Measurements from ENCODE around the gene HSDL2. TPM values are rescaled to one million over a fixed set of nuclear protein-coding genes. Genes with fewer than 3 reads are reported as not detected.

The HSDL2 gene
- total RNA-seq, 1 experiment from 2014 or later, result 45.8 TPM

GRCh38 chr9:112446080-112446479 is 66.2 kb downstream of the HSDL2 start:
- no peak for DNase-seq (ENCODE audit: low read depth)

DNA sequence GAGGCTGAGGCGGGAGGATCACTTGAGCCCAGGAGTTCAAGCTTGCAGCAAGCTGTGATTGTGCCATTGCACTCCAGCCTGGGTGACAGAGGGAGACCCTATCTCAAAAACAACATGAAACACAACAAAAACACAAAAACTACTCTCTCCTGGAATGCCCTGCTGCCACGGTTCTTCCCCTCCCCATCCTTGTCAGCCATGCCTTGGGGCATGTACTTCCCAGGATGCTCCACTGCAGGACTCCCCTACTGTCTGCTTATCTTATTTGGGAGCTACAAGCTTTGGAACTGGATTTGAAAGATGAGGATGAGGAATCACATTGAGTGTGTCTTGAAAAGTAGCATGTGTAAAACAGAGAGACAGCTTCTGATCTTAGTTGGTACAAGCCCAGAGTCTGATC is 66.6 kb downstream of the HSDL2 start:
- no peak for DNase-seq (ENCODE audit: low read depth)

GRCh38 chr9:112447283-112447761 is 67.4 kb downstream of the HSDL2 start:
- DNase-seq (ENCODE audit: low read depth), result peak; percentile 13

GRCh38 chr9:112462855-112463254 is 82.9 kb downstream of the HSDL2 start:
- no peak for DNase-seq (ENCODE audit: low read depth)

- DNase-seq (ENCODE audit: low read depth), result no peak
These were observed 85.4 kb downstream of the HSDL2 start for GRCh38 chr9:112465352-112465751.

DNA sequence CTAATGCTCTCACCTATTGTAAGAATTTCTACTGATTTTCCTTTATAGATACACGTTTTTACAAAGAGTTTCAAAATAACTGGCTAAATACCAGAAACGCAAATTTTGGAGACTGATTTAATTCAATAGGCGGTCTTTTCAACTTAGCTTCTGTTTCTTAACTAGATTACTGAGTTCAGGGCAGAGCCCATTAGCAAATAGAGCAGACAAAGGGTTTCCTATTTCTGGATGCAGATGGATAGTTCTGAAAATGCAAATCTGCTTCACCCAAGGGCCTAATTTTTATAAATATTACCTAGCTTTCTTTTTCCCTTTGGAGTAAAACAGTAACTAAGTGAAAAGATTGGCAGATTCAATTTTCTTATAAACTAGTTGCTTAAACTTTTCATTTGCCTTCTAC is 93.1 kb downstream of the HSDL2 start:
- no peak for DNase-seq (ENCODE audit: low read depth)

- DNase-seq (ENCODE audit: low read depth), result no peak
These were observed 94.1 kb downstream of the HSDL2 start for GRCh38 chr9:112473986-112474385.

DNA sequence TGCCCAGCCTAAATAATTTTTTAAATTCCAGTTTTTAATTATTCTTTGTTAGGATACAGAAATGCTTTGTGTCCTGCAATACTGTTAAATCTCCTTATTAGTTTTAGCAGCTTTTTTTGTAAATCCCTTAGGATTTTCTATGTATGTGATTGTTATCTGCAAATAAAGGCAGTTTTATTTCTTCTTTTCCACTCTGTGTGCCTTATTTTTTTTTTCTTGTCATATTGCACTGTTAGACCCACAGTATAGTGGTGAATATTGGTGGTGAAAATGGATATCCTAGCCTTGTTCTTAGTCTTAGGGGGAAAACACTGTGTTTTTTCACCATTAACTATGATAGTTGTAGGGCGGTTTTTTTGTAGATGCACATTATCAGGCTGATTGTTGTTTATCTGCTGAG is 95.4 kb downstream of the HSDL2 start:
- DNase-seq (ENCODE audit: low read depth), result no peak

- no peak for DNase-seq (ENCODE audit: low read depth)
These were observed 97.4 kb downstream of the HSDL2 start for GRCh38 chr9:112477330-112477729.

- no peak for DNase-seq (ENCODE audit: low read depth)
These were observed 99.3 kb downstream of the HSDL2 start for GRCh38 chr9:112479221-112479620.

GRCh38 chr9:112484607-112485006 is 104.7 kb downstream of the HSDL2 start:
- no peak for DNase-seq (ENCODE audit: low read depth)

DNA sequence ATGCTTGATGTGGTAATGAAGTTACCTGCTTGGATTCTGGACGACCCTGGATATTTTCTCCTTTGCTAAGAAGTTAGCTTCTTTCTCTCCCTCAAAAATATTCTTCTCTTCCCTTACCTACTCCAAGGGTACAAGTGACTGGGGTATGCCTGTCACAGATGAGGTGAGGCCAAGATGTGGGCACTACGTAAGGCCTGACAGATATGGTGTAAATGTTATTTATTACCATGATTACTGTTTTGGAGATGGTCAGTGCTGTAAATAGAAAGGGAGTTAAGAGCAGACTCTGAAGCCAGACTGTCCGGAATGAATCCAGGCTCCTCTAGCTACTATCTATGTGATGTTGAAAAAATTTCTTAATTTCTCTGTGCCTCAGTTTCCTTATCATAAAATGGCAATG is 105.7 kb downstream of the HSDL2 start:
- no peak for DNase-seq (ENCODE audit: low read depth)

DNA sequence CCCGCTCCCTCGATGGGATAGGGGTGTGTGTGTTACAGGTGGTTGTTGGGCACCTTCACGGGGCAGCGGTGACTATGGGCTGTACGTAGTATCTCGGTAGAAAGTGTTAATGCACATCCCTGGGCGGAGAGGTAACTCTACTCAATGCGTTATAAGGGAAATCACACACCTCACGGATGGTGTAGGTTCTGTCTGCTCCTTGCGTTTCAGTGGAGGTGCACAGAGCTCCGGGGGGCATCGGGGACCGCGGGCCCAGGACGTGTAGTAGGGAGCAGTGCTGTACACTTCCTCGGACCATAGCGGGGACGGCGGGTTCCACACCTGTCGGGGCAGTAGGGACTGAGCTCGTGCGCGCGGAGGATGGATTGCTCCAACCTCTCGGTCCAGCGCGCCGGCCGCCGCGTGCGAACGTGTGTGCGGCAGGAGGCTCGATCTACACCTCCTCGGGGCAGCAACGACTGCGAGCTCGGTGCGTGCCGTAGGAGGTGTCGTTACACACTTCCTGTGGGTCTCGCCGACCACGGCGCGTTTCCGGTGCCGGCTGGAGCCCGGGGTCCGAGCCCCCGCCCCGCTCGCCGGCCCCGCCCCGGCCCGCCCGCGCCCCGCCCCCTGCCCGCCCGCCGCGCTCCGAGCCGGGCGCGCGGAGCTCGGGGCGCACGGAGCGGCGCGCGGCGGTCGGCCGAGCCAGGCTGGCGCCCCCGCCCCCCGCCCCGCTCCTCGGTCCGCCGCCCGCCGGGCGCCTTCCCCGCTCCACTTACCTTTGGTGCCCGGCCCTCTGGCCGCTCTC is 106.5 kb downstream of the HSDL2 start, which contains the start of gene KIAA1958:
Gene KIAA1958 (plus strand): TSS at position 607 of the 787 bp plus-strand sequence. CDS start 87,254 bp downstream, outside the sequence.
- peak; percentile 68 for DNase-seq (ENCODE audit: low read depth)

GRCh38 chr9:112487008-112487798 is 107.3 kb downstream of the HSDL2 start:
- DNase-seq (ENCODE audit: low read depth), result peak; percentile 25

- DNase-seq (ENCODE audit: low read depth), result no peak
These were observed 108.0 kb downstream of the HSDL2 start for GRCh38 chr9:112487799-112488340.

GRCh38 chr9:112489039-112489546 is 109.2 kb downstream of the HSDL2 start:
- DNase-seq (ENCODE audit: low read depth), result no peak

GRCh38 chr9:112489876-112490666 is 110.2 kb downstream of the HSDL2 start:
- DNase-seq (ENCODE audit: low read depth), result no peak

DNA sequence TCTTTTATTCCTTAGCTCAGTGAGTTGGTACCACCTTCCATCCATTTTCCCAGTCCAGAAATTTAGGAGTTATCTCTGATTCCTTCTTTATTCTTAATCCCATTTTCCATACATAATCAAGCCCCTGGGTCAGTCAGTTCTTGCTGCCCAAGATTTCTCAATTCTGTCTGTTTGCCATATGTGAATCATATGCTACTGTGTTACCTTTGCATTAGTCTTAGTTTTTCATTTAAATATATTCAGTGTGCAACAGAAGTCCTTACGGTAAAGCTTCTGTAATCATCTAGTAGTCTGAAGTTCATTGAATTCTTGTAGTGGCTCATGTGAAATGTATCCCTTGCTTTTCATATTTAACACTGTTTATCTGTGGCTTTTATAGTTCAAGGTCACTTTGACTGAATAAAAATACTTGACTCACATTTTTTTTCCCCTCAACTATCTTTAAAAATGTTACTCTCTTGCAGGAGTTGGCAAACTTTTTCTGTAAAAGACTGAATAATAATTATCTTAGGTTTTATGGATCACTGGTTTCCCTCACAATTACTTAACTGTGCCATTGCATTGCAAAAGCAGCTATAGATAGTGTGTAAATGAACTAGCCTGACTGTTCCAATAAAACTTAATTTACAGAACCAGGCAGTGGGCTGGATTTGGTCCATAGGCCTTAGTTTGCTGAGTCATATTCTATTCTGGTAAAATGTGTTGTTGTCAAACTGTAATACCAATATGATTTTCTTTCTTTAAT is 113.7 kb downstream of the HSDL2 start:
- DNase-seq (ENCODE audit: low read depth), result peak; percentile 8

DNA sequence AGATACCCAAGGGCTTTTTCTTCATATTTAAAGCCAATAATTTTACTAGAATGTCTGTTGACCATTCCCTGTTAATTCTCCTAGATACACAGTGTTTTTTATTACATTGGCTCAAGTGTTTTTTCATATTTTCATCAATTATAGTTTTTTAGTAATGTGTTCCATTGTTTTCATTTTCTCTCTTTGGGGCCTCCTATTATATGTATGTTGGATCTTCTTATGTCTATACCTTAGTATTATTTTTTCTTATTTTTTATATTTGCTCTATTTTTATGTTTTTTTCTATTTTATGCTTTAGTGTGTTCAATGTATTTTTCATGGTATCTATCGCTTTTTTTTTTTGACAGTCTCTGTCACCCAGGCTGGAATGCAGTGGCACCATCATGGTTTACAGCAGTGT is 114.2 kb downstream of the HSDL2 start:
- DNase-seq (ENCODE audit: low read depth), result no peak

GRCh38 chr9:112495614-112496013 is 115.7 kb downstream of the HSDL2 start:
- no peak for DNase-seq (ENCODE audit: low read depth)

Data from LHCN-M2 (cell line).